T47D (cell line): ENCODE data around the gene MAPK1.

ENCODE experiments used
- DNase-seq, 2 experiments: peaks; one replicate each; pipeline versions ENCODE4 v3.0.0 to v3.0.0-alpha.2; 2011 to 2012; ENCODE audit warnings: low read depth in 1 of 2, low spot score in 1 of 2
- JUND ChIP-seq: IDR thresholded peaks from 2 replicates; pipeline ENCODE4 v1.6.1; 2012; ENCODE audit warnings: low read depth
- in situ Hi-C: cut with HindIII; loops from 2 replicates; pipeline ENCODE4 v1.10.0; 2016; ENCODE audit warnings: low sequenced_read_pairs, low pct_unique_long_range_greater_than_20kb

Gene MAPK1

DNA sequence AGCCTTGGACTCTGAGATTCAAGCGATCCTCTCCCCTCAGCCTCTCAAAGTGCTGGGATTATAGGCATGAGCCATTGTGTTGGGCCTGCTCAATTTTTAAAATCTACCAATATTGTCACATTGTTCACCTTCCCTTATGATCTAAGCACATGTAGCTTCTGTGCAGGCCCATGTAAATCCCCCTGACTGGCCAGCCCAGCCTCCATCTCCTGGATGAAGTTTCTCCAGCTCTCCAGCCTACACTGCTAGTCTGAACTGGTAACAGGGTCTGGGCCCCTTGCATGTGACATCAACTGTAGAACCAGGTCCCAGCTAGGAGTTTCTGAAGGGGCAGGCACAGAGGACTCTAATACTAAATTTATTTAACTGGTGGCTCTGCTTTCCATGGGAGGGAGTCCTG lies 99.0 kb downstream of the MAPK1 start:
- TF ChIP-seq JUND: no peak
- in situ Hi-C loops: no loop called here
- DNase-seq: no peak

DNA sequence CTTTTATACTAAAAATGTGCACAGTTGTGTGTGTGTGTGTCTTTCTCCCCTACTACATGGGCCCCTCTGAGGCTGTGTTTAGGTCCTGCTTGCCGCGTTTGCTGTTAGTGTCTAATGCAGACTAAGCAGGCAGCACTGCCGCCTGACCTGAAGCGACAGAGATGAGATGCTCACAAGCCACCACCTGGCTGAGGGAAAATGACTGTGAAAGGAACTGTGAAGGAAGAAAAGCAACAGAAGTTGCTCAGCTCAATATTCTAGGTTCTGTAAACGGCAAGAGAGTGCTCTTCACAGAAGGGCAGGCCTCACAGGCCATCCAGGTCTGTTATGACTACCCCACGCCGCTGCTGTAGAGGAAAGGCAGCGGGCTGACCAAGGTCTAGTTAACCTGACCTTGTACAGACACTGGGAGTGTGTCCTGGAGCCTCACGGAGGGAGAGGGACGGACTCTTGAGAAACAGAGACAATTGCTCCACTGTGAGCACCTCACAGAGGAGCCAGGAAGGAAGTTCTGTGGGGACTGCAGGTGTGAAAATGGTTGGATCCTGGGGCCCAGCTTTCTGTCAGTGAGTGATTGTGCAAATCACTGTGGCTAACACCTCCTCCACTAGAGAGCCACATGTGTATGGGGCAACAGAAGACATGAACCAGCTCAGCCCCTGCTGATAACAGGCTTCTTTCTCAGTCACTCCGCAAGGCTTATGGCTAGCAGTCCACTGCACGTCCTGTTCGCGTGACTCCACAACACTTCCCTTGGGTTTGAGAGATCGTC lies 100.6 kb downstream of the MAPK1 start:
- in situ Hi-C loops: no loop called here
- no peak for DNase-seq
- TF ChIP-seq JUND: no peak

DNA sequence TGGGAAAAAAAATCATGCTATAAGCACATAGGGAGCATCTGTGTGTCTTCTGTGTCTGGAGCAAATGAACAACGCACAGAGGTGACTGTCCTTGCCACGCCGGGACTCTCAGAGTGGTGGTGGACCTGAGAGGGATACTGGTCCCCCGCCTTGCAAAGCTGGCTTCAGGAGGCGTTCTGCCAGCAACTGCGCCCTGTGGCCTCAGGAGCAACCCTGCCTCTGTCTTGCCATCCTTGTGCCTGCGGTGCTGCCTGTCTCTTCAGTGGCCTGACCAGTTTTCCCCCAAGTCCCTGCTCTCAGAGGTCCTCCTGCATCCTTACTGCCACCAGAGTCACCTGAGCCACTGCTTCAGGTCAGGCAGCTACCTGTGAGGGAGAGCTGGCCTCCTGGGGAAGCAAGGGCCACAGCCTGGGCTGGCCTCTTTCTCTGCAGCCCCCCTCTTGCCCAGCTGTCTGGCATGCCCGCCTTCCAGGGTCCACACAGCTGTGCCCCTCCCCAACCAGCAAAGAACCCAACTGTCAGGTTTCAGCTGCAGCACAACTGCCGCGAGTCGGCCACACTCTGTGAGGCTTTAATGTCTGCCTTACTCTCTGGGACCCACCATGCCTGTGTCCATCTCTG lies 101.4 kb downstream of the MAPK1 start:
- DNase-seq: no peak
- in situ Hi-C loops: no loop called here
- no peak for TF ChIP-seq JUND

DNA sequence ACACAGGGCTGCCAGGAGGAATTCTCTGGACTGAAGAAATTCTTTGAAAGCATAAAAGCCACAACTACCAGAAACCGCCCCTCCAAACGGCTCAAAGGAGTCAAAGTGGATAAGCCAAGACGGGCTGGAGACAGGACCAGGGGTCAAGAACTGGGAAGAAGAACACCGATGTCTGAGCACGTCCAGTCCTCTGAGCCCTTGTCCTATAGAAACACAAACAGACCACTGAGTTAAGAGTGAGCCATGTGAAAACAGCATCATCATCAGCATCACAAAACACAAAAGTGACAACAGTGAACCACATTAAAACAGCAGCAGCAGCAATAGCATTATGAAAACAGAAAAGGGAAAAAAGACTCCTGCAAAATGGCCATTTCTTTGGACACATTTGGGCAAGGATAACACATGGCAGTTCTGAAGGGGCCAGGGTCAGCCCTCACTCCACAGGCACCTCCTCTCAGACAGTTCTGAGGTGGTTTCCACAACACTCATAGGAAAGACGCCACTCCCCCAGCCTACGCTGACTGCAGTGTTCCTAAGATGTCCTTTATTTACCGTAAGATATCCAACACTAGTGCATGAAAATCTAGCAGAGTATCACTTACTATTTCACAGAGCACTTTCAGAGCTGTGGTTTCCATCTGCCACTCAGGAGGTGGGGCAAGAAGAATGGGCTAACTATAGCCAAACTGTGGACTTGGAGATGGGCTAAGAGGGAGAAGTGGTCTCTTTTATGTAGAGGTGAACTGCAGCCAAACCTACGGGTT lies 103.2 kb downstream of the MAPK1 start:
- in situ Hi-C loops: no loop called here
- TF ChIP-seq JUND: no peak
- DNase-seq: no peak

DNA sequence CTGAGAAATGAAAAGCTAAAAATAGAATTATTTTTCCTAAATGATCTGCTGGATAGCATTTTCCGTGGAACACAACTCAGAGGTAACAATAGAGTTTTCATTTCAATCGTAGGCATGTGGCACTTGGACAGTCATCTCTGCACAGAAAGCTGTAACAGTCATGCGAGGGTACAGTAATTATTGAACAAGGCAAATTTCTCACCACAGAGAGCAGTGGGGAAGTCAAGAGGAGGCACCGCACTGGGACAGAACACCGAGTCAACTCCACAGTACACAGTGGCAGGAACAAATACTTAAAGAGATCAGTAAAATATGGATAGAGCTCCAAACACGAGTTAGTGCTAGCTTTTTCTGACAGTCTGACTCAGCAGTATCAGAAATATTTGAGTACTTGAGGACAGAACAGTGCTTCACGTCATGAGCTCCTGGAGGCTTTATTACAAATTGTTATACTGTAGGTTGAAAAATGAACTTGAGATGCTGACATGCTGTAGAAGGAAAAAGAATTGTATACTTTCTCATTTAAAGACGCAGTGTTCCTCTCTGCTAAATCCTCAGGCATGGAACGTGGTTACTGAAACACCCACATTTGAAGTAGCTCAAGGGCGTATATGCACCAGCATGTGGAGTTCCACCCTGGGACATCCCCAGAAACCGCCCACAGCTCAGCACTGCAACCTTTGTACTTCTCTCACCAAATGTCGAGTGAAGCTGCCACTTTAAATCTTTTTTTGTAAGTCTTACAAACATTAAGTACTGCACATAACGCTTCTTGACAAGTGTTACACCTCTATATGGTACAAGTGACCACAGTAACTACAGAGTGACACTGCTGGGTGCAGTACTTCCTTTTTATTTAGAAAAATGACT lies 104.5 kb downstream of the MAPK1 start:
- DNase-seq: no peak
- TF ChIP-seq JUND: no peak
- in situ Hi-C loops: no loop called here

DNA sequence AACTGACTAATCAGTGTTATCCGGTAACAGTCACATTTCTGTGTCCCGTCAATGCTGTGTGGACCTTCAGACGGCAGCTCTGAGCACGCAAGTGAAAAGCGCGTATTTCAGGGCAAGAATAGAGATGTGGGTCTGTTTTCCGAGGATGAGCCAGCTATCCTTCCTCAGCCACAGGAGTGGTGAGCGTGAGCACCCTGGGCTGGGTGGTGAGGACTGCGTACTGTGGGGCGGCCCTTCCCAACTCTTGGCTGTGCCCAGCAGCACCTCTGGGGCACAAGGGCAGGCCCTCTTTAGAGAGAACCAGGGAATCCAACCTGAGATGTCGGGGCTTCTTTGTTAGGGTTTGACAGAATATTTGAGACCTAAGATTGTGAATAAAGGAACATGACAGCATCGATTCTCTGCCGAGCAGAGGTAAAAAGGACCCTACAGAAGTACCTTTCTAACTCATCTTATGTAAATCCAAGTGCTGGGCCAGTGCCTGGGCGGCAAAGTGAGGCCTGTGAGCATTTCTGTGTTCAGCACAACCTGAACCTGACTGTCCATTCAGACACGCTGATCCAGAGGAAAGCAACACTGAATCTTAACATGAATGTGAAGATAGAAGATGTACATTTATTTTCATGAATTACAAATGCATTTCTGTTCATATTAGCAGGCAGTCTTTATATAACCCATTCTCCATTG lies 105.3 kb downstream of the MAPK1 start:
- in situ Hi-C loops: no loop called here
- DNase-seq: no peak
- TF ChIP-seq JUND: no peak

DNA sequence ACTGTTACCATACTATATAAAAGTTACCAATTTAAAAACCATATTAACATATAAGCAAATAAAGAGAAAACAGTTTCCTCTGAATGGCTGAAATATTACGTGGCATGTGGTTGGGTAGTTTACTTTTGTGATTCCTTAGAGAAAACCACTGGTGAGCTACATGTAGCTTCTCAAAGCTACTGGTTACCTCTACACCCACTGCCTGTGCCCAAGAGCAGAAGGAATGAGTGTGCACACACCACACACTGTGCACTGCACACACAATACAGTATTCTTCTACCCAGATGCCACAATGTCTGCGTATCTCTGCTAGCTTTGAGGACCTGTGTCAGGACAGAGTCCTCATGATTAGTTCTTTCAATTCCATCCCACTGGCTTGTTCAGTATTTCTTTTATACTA lies 106.4 kb downstream of the MAPK1 start:
- TF ChIP-seq JUND: no peak
- DNase-seq: no peak

DNA sequence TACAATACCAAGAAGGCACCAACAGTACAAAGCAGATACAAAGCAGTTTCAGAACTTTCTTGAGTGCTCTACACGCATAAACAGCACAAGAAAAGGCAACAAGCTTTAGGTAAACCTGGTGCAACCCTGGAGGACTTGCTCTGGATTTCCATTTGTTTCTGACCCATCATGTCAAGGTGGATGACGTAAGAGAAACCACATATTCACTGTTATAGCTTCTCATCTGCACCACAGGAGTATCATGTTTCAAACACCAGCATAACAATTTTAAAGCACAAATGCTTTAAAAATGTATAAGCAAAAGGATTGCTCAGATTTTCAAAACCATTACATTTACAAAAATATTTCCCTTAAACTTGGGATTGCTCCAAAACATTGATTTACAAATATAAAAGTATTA lies 106.8 kb downstream of the MAPK1 start:
- in situ Hi-C loops: no loop called here
- DNase-seq: no peak
- no peak for TF ChIP-seq JUND

More for the DNA sequence above, 106.4 kb downstream of the MAPK1 start:
- in situ Hi-C loops: no loop called here

DNA sequence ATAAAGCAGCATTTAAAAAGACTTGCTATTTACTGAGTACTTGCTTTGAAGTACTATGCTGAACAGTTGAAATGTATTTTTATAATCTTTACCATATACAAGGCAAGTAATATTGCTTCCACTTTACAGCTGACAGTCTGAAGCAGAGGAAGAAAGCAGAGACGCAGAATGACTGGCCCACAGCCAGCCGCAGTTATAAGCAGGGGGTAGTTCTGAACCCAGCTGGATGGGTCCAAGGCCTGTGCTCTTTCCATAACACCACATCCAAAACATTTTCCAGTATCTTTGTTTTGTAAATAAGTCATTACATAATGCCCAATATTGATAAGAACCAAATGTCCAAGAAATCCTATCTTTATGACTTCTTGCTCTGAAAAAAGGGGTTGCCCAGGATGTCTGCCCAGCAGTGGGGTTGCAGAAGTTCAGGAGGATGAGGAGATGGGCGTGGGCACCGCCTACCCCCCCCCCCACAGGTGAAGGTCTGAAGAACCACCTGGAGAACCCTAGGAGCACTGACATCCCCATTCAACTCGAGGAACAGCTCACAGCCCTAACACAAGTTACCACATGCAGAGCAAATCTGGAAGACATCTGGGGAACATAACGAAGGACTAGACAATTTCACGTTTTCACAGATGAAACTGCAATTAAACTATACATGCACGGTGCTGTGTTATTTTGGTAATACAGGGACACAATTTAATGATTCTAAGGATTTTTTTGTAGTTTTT lies 107.6 kb downstream of the MAPK1 start:
- in situ Hi-C loops: no loop called here
- no peak for DNase-seq
- TF ChIP-seq JUND: no peak

DNA sequence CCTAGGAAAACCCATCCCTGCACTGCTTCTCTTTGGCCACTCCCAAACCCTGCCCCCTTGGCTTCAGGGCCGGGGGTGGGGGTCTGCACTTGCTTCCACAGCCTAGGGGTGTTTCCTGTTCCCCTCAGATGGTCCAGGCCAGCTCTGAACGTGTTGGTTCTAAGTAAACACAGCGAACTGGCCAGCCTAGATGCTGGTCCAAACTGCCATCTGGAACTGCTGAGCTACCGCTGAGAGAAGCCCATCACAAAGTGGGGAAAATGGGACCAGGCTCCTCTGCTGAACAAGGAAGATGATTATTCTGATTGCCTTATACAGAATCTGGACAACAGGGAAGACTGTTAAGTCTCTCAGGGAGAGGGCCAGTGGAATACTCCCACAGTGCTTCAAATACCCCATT lies 108.4 kb downstream of the MAPK1 start:
- in situ Hi-C loops: no loop called here
- no peak for TF ChIP-seq JUND
- no peak for DNase-seq
